Dermis microvascular lymphatic vessel endothelial cell (primary cell): ENCODE results near the gene CACNA2D3. TPM values are rescaled to one million over a fixed set of nuclear protein-coding genes. Genes with fewer than 3 reads are reported as not detected.

Source experiments
- DNase-seq, 2 donors: peaks; one replicate each; pipeline versions ENCODE4 v3.0.0 to v3.0.0-alpha.2; 2010; ENCODE audit warnings: low read depth in 2 of 2
- total RNA-seq: library from RNA; depleted of rRNA; stranded (reverse); fragments of >200 nt; gene quantifications from 2 replicates; pipeline ENCODE4 v1.2.1, GENCODE V29; 2014

Gene CACNA2D3
- total RNA-seq, 1 donor from 2014 or later: not detected

DNA sequence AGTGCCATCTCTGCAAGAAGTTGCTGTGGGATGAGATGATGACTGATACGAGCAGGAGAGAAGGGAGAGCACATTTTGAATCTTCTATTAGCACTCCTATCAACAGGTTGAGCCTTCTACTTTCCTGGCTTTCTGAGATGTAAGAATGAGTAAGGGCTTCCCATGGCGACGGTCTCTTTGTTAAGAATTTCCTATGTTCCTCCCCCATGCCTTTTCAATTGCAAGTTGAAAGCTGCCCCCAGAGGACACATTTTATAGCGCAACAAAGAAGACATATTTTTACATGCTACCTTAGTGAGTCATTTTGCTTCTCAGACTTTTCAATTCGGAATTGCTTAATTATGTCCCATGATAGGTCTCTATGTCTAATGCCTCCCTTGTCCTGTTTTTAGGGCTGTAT, 876.8 kb downstream of the CACNA2D3 start:
- DNase-seq: no peak

DNA sequence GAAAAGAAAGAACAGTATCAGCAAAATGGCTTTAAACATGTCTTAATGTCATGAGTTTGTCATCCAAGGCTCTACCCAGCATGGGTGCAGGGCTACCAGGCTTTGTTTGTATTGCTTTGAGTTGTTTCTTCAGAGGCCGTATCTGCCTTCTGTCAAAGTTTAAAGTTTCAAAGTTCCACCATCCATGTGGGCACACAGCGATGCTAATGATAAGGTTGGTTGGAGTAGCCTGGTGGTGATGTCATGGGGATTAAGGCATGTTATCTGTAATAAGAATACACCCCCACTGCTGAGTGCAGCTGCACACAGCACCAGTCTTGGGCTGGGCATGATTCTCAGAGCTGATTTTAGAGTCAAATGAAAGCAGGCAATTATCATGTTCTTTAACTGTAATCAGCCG, 877.5 kb downstream of the CACNA2D3 start:
- DNase-seq: no peak

DNA sequence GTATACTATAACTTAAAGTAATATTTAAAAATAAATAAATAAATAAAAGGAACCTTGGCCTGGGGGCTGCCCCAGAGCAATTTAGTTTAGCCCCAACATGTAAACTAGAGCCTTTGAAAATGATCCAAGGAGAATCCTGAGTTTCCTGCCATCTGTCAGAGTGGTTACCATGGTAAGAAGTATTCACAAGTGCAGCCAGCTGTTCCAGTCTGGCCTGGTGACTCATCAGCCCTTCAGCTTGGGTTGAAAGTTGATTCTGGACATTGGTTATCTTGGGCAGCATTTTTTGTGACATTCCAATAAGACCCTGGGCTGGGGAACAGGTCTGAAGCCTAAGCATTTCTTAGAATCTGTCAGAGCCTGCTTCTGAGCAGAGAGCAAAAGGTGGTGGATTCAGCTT, 878.2 kb downstream of the CACNA2D3 start:
- no peak for DNase-seq

DNA sequence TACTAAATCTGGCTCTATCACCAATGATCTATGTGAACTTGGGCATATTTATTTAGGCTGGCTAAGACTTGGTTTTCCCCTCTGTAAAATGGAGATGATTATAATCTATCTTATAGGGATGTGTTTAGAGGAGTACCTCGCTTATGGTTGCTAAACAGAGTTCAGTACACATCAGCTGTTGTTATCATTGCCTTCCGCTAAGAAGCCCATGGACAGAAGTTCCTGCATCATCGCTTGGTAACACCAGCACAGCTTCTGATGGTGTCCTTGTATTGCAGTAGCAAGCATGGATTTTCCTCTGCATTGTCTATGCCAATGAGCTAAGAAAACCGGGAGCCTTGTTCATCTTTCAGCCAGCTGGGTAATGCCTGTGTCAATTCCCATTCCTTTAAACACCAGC, 878.6 kb downstream of the CACNA2D3 start:
- no peak for DNase-seq

DNA sequence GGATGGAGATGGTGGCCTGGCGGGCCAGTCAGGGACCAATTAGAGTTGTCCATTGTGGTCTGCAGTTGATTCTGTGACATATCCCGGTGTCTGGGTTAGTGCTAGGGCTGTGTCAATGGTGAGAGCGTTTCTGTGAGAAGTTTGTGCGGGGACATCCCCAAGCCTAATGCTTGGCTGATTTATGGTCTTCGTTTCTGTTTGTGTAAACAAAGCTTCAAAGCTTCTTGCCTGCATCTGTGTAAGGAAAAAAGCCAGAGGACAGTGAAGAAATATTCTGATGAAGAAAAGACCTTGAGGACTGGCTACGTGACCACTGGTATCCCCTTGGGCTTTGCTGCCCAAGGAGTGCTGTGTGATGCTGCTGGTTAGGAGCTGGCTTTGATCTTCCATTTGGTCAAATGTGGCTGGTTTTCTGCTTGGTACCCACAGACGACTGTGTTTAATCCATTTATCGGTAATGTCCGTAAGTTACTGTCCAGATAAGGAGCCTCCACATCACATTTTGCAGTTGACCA, 880.1 kb downstream of the CACNA2D3 start:
- DNase-seq: no peak

DNA sequence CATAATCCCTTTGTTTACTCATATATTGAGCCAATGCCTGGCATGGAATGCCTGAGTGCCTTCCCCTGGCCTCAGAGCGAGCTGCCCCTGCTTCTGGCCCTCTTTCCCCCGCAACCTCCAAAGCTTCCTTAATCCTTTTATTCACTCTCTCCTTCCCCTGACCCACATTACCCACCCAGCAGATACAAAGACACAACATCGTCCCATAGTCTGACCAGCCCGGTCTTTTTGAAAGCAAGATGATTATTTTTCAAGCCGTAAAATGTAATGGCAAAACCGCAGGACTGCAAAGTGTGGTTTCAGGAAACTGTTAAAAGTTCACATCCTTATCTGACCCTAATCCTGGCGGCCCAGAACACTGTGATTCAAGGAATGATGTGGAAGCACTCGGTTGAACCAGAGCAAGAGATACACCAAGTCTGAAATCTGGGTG, 883.9 kb downstream of the CACNA2D3 start:
- DNase-seq: no peak

DNA sequence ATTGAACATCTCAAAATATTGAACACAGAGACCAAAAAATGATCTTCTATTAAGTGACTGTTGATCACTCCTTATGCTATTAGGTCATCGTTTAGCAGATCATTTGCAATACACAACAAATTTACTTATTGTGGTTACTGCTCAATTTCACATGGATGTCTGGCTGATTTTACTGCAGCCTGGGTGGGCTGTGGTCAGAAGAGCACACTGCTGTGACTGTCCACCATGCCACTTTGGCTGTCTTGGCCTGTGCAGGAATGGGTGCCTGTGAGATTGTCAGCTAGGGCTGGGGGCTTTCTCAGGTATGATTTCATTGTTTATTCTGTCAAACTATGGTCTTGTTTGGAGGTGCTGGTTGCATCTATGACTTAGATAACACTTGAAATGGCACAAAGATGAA, 885.6 kb downstream of the CACNA2D3 start:
- no peak for DNase-seq

DNA sequence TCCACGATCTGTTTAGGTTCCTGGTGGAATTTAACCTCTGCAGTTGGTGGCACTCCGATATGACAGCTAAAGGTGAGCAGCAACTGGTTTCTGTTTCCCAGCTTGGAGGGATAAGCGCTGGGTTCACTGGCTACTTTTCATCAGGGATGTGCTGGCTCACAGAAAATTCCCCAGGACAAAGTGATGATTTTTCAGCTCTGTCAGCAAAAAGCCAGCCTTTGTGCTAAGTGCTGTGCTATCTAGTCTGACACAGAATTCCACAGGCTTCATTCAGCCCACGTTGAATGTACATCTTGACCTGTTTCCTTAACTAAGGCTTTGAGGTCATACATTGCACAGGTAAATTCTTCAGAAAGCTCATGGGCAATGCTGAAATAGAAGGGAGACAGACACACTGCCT, 887.0 kb downstream of the CACNA2D3 start:
- DNase-seq: no peak

DNA sequence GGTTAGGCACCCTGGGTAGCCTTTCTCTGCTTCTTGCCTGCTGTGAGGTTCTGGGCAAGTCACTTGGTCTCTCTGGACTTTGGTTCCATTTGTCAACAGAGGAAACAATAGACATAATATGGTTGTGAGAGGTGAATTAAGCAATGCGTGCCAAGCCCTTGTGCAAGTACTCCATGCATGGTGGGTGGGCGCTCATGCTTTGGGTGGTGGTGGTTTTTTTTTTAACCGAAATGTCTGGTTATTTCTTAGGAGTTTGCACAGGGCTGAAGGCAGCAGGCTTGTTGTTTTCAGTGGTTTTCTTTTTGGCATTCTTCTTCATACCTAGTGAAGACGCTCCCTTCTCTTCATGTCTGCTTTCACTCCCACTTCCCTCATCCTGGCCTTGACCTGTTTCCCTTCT, 889.7 kb downstream of the CACNA2D3 start:
- no peak for DNase-seq

DNA sequence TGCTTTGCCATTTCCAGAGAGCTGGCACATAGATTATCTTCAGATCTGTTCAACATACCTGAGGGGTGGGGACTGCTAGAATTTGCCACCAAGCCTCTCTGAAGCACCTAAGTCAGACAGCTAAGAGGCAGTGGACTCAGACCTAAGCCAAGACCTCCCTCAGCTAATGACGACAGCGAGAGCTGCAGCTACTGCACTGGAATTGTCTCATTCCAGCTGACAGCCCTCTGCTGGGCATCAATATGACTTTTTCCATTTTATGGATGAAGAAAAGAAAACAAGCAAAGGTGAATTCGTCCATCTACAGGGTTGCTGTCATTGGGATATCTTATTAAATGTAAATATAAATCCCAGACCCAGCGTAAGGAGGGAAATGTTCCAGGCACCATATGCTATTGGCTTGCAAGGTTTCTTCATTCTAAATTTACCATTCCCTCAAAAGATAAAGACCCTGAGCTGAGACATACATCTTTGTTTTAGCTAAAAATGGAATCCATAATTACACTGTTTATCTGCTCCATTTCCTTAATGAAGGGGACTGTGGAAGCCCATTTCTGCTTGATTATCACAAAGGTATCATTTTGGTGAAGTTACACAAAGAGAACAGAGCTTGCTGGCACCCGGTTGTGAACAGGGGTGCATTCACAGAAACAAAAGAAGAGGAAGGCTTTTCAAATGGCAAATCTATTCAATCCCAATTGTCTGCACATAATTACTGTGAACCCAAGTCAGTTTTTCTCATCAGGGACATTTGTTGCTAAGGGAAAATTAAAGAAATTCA, 891.0 kb downstream of the CACNA2D3 start:
- DNase-seq: no peak

DNA sequence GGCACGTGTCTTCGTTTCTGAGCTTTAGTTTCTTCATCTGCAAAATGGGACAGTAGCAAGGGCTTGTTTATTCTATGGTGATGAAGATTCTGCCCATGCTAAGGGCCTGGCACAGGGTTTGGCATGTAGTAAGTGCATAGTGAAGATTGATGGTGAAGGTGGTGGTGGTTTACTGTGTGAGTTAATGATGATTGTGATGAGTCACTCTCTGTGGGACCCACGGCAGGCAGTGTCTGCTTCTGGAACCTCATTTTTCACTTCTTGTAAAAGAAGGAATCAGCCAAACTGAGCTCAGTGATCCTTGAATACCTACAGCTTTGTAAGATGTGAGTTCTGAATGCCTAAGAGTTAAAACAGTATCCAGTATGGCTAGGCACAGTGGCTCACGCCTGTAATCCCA, 891.7 kb downstream of the CACNA2D3 start:
- no peak for DNase-seq

DNA sequence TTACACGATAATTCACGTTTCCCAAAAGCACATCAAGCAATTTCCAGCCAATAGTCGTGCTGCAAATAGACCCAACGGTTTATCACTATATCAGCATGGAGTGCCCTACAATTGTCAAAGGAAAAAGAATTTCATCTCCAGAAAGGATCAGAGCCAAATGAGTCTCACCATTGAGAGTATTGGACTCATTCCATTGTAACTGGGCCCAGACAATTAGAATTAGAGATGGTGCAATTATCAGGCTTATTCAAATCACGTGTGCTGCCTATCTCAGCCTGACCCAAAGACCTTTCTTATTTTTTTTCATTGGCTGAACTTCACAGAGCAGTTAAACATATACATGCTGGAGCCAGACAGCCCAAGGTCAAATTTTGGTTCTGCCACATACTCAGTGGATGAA, 892.6 kb downstream of the CACNA2D3 start:
- no peak for DNase-seq

DNA sequence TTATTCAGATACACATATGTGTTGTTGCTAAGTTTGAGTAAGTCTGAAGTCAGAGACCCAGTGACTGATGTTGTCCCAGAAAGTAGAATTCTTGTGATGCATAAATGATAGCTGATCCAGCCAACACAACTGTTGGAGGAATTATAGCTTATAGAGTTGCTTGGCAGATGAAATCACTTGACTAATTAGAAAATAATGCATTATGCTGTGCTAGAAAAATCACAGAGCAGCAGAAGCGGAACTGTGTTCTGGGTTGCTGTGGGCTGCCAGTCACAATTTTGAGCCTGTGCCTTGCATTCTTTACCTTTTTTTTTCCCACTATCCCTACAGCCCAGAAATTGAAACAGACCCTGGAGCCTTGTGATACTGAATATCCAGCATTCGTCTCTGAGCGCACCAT, 895.5 kb downstream of the CACNA2D3 start:
- DNase-seq: no peak

DNA sequence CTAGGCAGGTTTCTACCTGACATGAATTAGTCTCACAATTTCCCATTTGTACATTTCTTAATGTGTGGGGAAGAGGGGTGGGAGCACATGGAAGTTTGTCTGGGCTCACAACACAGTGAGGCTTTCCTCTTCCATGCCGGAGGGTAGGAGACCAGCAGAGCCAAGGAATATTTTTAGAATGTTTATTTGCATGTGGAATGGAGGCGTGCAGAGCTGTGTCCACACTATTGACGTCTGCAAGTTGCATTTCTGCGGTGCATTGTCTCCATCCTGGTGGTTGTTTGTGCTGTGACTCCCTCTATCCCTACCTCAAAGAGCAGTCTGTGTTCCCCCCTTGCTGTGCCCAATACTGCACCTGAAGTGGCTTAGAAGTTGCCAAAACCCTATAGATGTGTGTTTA, 908.6 kb downstream of the CACNA2D3 start:
- no peak for DNase-seq

DNA sequence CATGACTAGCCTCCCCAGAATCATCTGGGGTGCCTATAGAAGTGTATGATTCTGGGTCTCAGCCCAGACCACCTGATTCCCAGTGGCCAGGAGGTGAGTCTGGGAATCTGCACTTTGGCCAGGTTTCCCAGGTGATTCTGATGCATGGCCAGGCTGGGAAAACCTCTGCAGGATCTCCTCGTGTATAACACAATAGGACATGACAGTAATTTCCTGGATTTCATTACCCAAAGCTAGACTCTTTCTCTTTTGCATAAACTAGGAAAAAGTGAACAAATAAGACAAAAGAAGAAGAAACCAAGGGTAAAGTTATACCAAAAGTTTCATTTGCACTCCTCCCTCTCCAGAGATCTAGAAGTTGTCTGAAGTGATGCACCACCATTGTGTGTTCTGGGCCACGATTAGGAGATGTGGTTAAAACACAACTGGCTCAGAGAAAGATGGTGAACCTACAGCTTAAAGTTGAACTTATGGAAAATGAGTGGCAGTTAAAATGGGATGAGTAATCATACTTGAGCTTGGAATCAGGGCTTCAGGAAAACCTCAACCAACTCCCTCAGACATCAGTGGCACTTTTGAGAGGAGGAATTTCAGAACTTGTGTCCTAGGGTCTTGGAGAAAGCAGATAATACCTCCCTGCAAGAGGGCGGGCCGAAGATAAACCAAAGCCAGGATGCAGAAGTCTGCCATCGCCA, 914.7 kb downstream of the CACNA2D3 start:
- DNase-seq: no peak

DNA sequence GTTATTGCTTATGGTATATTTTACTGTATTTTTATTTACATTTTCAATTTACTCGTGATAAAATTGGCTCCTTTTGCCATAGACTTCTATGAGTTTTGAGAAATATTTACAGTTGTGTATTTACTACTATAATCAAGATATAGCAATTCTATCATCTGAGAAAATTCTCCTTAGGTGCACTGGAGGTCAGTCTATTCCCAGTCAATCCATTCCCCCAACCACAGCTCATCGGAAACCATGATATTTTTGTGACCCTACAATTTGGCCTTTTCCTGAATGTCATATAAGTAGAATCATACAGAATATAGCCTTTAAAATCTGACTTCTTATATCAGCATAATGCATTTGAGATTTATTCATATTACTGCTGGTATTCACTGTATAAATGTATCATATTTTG, 920.2 kb downstream of the CACNA2D3 start:
- DNase-seq: no peak

DNA sequence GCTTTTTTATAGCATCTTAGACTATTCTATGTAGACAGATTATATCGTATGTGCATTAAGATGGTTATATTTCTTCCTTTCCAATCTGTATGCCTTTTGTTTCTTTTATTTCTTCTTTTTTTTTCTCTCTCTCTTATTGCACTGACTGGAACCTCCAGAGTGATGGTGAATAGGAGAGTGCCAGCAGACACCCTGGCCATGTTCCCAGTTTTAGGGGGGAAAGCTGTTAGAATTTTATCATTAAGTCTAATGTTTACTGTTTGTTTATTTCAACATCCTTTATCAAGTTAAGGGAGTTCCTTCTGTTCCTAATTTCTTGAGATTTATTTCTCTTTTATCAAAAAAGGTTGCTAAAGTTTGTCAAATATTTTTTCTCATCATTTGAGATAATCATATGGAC, 922.1 kb downstream of the CACNA2D3 start:
- DNase-seq: no peak

DNA sequence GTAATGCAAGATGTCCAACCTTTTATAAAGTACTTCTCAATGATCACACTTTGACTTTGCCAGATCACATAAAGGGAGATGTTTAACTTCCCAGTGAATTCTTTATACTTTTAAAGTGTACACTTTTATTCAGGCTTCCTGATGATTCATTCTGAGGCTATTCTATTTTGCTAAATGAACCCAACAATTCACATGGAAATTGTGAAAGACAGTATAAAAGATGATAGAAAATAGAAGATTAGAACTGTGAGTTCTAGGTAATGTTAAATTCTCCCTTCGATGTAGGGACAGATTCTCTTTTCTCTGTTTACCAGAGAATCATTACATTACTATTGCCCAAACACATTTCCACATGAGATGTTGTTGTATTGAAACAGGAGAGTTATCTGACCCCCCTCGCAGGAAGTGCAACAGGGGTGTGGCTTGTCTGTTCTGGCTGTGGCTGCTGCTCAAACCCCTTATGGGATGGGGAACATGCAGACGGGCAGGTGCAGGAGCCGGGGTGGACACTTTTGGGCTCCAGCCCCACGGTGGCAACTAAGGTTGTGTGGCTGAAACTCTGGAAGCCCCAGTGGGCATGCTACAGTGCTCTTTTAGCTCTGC, 936.8 kb downstream of the CACNA2D3 start:
- no peak for DNase-seq

DNA sequence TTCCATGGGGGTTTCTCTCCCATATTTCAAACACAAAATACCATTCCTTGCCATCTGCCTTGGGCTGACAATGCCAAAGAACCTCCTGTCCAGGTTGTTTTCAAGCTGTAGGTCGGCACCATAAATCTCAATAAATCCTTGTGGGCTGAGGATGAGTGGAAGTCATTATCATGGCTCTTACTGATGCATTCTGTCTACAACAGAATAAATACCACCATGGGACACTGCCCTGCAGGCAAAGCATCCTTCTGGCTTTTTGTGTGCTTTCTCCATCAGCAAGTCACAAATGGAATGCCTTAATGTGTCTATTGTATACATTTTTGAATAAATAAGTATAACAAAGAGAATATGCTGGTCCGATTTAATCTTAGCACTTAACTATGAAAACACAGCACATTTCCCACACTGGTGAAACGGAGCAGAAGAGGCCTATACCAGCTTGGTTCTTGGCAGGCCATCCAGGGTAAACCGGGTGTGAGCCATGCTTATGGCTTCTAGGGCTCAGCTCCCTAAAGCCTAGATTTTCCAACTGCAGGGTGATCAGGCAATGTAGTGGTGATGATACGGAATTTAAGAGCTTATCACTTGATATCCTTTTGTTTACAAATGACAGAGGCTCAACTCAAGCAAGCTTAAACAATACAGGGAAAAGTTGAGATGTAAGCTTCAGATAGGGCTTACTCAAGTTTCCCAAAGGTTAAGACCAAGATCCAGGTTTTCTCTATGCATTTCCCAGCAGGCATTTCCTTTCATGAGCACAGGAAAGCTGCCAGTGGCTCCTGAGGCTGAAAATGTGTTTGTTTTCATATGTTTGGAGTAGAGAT, 938.8 kb downstream of the CACNA2D3 start:
- no peak for DNase-seq

DNA sequence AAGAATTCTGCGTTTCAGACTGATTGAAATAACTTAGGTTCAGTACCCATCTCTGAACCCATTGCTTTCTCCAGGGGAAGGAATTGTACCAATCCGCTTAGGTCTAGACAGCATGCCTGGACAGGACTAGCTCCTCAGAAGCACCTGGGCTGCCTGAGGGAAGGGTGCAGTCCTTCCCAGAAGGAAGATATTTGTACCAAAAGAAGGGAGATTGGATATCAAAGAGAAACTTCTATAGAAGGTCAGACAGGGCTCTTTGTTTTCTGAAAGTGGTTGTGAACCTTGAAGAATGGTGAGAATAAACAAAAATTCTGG, 939.3 kb downstream of the CACNA2D3 start:
- DNase-seq: no peak

DNA sequence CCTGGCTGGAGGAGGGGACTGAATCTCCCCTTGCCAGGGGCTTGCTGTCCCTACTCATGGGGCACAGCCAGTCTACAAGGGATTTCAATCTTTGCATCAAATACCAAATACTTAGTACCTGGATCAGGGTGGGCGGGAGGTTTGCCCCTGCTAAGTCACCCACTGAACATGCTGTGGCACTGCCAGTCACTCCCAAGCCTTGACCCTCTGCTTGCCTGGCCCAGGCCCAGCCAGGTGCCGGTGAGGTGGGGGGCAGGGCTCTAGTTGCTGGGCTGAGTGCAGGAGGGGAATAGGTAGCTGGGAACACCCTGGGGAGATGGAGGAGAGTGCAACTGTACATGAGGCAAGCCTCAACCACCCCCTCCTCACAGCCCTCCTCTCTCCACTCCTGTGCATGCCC, 941.8 kb downstream of the CACNA2D3 start:
- DNase-seq: no peak

DNA sequence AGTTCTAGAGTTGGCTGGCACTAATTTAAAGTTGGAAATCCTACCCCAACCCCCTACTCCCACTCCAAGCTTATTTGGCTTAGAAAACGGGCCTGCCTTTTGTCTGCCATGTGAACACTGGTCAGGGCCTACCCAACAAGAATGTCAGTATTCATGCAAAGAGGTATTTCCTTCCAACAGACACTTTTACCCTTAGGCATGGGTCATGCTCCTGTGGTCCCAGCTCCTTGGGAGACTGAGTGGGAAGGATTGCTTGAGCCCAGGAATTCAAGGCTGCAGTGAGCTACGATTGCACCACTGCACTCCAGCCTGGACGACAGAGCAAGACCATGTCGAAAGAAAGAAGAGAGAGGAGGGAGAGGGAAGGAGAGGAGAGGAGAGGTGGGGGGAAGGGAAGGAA, 943.0 kb downstream of the CACNA2D3 start:
- no peak for DNase-seq
